Kidney epithelial cell (primary cell): Measurements from ENCODE around the gene PRUNE1. TPM values are rescaled to one million over a fixed set of nuclear protein-coding genes. Genes with fewer than 3 reads are reported as not detected.

ENCODE experiments used
- DNase-seq: peaks from one replicate; pipeline ENCODE4 v3.0.0-alpha.2; 2010; ENCODE audit warnings: low read depth
- H3K27me3 ChIP-seq: 2 replicates; pipeline ENCODE4 v1.6.0; 2011; ENCODE audit warnings: low read length; ENCODE audit not compliant: control insufficient read depth, insufficient read depth
- H3K36me3 ChIP-seq: 2 replicates; pipeline ENCODE4 v1.5.1; 2011; ENCODE audit warnings: low read length; ENCODE audit not compliant: control insufficient read depth, insufficient read depth
- H3K4me3 ChIP-seq: 2 replicates; pipeline ENCODE4 v1.5.1; 2011; ENCODE audit warnings: low read depth, mild to moderate bottlenecking, control low read depth, low read length
- CTCF ChIP-seq: IDR thresholded peaks from 2 replicates; pipeline ENCODE4 v1.5.1; 2011; ENCODE audit warnings: mild to moderate bottlenecking, moderate library complexity, low read length, control low read depth, inconsistent platforms; ENCODE audit not compliant: insufficient read depth, poor library complexity, severe bottlenecking
- total RNA-seq: library from RNA; depleted of rRNA; stranded (reverse); fragments of >200 nt; gene quantifications from 2 replicates; pipeline ENCODE4 v1.2.3, GENCODE V29; 2015

The PRUNE1 gene
- total RNA-seq, 1 donor from 2014 or later = 15.8 TPM

- no peak for TF ChIP-seq CTCF
These were observed 23.9 kb downstream of the PRUNE1 start for GRCh38 chr1:151032164-151032563.

DNA sequence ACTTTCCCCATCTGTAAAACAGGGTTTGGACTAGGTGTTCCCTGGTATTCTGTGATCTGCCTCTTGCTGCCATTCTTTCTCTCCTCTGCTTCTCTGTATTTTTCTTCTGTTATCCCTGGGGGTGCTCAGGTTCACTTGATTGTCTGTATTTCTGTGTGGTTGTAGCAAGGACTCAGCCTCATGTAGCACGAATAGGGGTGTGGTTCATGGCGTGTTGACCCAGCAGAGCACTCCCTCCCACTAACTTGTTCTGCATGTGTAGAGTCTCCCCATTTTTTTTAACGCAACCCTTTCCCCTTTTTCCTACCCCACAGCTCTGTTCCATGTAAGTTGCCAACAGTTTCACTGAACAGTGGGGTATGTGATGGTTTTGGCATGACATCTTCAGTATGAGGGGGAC lies 26.9 kb downstream of the PRUNE1 start:
- no peak for TF ChIP-seq CTCF
- no peak overlapping the region for H3K4me3 ChIP-seq
- no peak for DNase-seq
- H3K36me3 ChIP-seq = no peaks in the 10 kb centered on the region
- H3K27me3 ChIP-seq = no peaks in the 10 kb centered on the region

More at GRCh38 chr1:151032164-151032563, 23.9 kb downstream of the PRUNE1 start:
- no peak for DNase-seq
- Histone ChIP-seq H3K36me3 (no peaks in the 10 kb centered on the region), H3K27me3 (no peaks in the 10 kb centered on the region), H3K4me3 (no peak overlapping the region)

GRCh38 chr1:151036356-151036755 lies 28.1 kb downstream of the PRUNE1 start, which contains the start of gene BNIPL:
BNIPL (plus strand) TSS chr1:151036586; CDS start chr1:151036726, 140 bp downstream.
- H3K27me3 ChIP-seq = no peaks in the 10 kb centered on the region
- no peak for DNase-seq
- H3K36me3 ChIP-seq = no peaks in the 10 kb centered on the region
- TF ChIP-seq CTCF = no peak
- no peak within 1 kb of the TSS for H3K4me3 ChIP-seq

DNA sequence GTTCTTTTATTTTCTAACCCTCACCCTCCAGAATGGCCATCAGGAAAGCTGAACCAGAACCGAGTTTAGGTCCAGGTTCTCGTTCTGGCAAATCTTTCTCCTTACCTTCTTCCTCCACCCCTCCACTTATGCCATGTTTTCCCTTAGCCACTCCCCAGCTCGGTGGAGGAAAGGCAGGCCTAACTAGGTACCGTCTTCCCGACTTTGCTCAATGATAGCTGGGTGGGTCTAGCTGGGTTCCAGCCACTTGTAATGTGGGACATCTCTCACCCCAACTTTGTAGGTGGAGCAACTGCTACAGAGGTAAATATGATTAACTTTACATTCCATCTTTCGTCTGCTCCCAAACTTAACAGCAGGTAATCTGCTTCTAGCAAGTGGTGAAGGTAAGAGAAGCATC lies 28.8 kb downstream of the PRUNE1 start:
- H3K4me3 ChIP-seq = no peak overlapping the region
- no peak for DNase-seq
- no peaks in the 10 kb centered on the region for H3K27me3 ChIP-seq
- H3K36me3 ChIP-seq = no peaks in the 10 kb centered on the region
- no peak for TF ChIP-seq CTCF

GRCh38 chr1:151039521-151039920 lies 31.3 kb downstream of the PRUNE1 start:
- Histone ChIP-seq H3K36me3 (no peaks in the 10 kb centered on the region), H3K27me3 (no peaks in the 10 kb centered on the region), H3K4me3 (no peak overlapping the region)
- no peak for DNase-seq
- no peak for TF ChIP-seq CTCF

- H3K27me3 ChIP-seq = no peaks in the 10 kb centered on the region
- no peak for DNase-seq
- H3K4me3 ChIP-seq = no peak overlapping the region
- H3K36me3 ChIP-seq = no peaks in the 10 kb centered on the region
- no peak for TF ChIP-seq CTCF
These were observed 34.9 kb downstream of the PRUNE1 start for GRCh38 chr1:151043163-151043562.
